OCI-LY7 (cell line): Measurements from ENCODE around the gene GNLY.

ENCODE experiments used
- CTCF ChIP-seq: fragments of 200-600 bp; sonication (generic); conservative IDR thresholded peaks from 2 replicates; pipeline ENCODE4 v1.5.1; 2014; ENCODE audit warnings: mild to moderate bottlenecking, antibody characterized with exemption, low read length, moderate library complexity, mixed read lengths
- EZH2phosphoT487 ChIP-seq: fragments of 200-600 bp; sonication (generic); IDR thresholded peaks from 2 replicates; pipeline ENCODE4 v1.6.1; 2018; ENCODE audit warnings: low read depth, borderline replicate concordance, mild to moderate bottlenecking, mixed run types, antibody characterized with exemption, low read length, moderate library complexity, mixed read lengths

GRCh38 chr2:85655961-85656417, 38.2 kb upstream of the GNLY start:
- TF ChIP-seq CTCF: no peak
- TF ChIP-seq EZH2phosphoT487: no peak
